CD4-positive, alpha-beta T cell (primary cell): ENCODE measurements around the gene CSTPP1. TPM values are rescaled to one million over a fixed set of nuclear protein-coding genes. Genes with fewer than 3 reads are reported as not detected.

ENCODE experiments used
- ATAC-seq: fragments of 200-7000 bp; cut with Tn5 transposase; one replicate; pipeline ENCODE4 v1.10.0; 2022; ENCODE audit warnings: mild to moderate bottlenecking; ENCODE audit not compliant: poor library complexity
- CTCF ChIA-PET: fragments of 350-600 bp; sonication (Branson Sonifier 250); formaldehyde crosslinking; loops from one replicate; lab custom pipeline; 2021; ENCODE audit warnings: antibody characterized with exemption, inconsistent platforms; lab: Charles Lee
- POLR2A ChIA-PET: fragments of 350-600 bp; sonication (Branson Sonifier 250); formaldehyde crosslinking; loops from one replicate; lab custom pipeline; 2021; ENCODE audit warnings: antibody characterized with exemption, inconsistent platforms; lab: Charles Lee
- DNase-seq, 14 experiments: peaks; one replicate each; pipeline ENCODE4 v3.0.0-alpha.2; 2013 to 2020; ENCODE audit warnings: mixed read lengths in 2 of 14
- H3K27ac ChIP-seq, 2 donors: one replicate each; pipeline versions ENCODE4 v1.5.1 to v1.7.0; 2013; ENCODE audit warnings: low read length in 2 of 2, low read depth in 1 of 2, mild to moderate bottlenecking in 1 of 2
- H3K27me3 ChIP-seq, 2 experiments: 1 replicate in 1 of 2; 2 replicates in 1 of 2; pipeline versions ENCODE4 v1.6.1 to v1.7.0; 2013; ENCODE audit warnings: low read length in 2 of 2, control low read depth in 1 of 2, mild to moderate bottlenecking in 1 of 2, moderate library complexity in 1 of 2; ENCODE audit not compliant: insufficient read depth in 2 of 2, control insufficient read depth in 1 of 2
- H3K36me3 ChIP-seq: one replicate; pipeline ENCODE4 v1.6.1; 2013; ENCODE audit warnings: low read length, control low read depth; ENCODE audit not compliant: insufficient read depth
- H3K4me1 ChIP-seq: one replicate; pipeline ENCODE4 v1.6.1; 2013; ENCODE audit warnings: low read length, control low read depth; ENCODE audit not compliant: insufficient read depth
- H3K4me3 ChIP-seq: one replicate; pipeline ENCODE4 v1.5.1; 2013; ENCODE audit warnings: mild to moderate bottlenecking, low read length, moderate library complexity
- H3K9me3 ChIP-seq, 2 experiments: 1 replicate in 1 of 2; 2 replicates in 1 of 2; pipeline versions ENCODE4 v1.6.1 to v1.7.0; 2013; ENCODE audit warnings: low read length in 2 of 2, mild to moderate bottlenecking in 2 of 2, control low read depth in 1 of 2, moderate library complexity in 1 of 2; ENCODE audit not compliant: control insufficient read depth in 1 of 2, insufficient read depth in 1 of 2
- H3K27ac Mint-ChIP-seq: one replicate; pipeline ENCODE4 v1.8.0; 2020; ENCODE audit warnings: mixed read lengths
- H3K27me3 Mint-ChIP-seq: one replicate; pipeline ENCODE4 v1.8.0; 2021; ENCODE audit warnings: mixed read lengths
- H3K36me3 Mint-ChIP-seq: one replicate; pipeline ENCODE4 v1.8.0; 2021; ENCODE audit warnings: low read depth, mixed read lengths
- H3K4me1 Mint-ChIP-seq: one replicate; pipeline ENCODE4 v1.8.0; 2021; ENCODE audit warnings: low read depth, mixed read lengths
- H3K4me3 Mint-ChIP-seq: one replicate; pipeline ENCODE4 v1.8.0; 2020; ENCODE audit warnings: mild to moderate bottlenecking, mixed read lengths
- H3K9me3 Mint-ChIP-seq: one replicate; pipeline ENCODE4 v1.8.0; 2020; ENCODE audit warnings: mixed read lengths
- intact Hi-C, 2 experiments: fragments of 100-400 bp; cut with DNase I in 1 of 2; cut with micrococcal nuclease in 1 of 2; formaldehyde crosslinking; loops; one replicate each; pipeline versions ENCODE4 v1.15.1 to v1.9.0; 2023 to 2025; cut with DNase I, micrococcal nuclease
- total RNA-seq, 174 experiments: library from RNA in 2 of 174; stranded (reverse) in 2 of 174; gene quantifications; one replicate each; pipeline ENCODE4 v1.2.3 and lab custom pipeline; 2021 to 2026
- TF ChIP-seq, protein P1 (sequence below): fragments of 200-600 bp; IDR thresholded peaks from one replicate; pipeline ENCODE4 v1.8.0; 2022; ENCODE audit warnings: antibody characterized with exemption, mild to moderate bottlenecking

CSTPP1 gene
- total RNA-seq, 2 experiments from 2014 or later = 6.6 to 7.3 TPM

DNA sequence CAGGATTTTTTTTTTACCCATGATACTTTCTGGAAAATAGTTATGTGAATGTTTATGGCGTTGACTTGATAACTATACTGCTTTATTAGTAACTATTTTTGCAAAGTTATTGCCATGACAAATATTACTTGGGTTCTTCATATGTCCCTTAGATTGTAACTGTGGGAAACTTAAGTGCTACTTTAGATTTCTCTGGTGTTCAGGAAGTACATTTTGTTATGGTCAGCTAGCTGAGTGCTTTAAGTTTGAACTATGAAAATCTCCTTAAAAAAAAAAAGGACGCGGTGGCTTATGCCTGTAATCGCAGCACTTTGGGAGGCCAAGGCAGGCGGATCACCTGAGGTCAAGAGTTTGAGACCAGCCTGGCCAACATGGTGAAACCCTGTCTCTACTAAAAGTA, 42.8 kb downstream of the CSTPP1 start:
- Mint-ChIP-seq H3K4me3 (no peak overlapping the region), H3K9me3 (no peaks in the 10 kb centered on the region), H3K36me3 (no peaks in the 10 kb centered on the region), H3K27ac (no peak overlapping the region), H3K4me1 (peaks cover 8% of the 10 kb centered on the region), H3K27me3 (no peaks in the 10 kb centered on the region)
- TF ChIP-seq, protein P1, sequence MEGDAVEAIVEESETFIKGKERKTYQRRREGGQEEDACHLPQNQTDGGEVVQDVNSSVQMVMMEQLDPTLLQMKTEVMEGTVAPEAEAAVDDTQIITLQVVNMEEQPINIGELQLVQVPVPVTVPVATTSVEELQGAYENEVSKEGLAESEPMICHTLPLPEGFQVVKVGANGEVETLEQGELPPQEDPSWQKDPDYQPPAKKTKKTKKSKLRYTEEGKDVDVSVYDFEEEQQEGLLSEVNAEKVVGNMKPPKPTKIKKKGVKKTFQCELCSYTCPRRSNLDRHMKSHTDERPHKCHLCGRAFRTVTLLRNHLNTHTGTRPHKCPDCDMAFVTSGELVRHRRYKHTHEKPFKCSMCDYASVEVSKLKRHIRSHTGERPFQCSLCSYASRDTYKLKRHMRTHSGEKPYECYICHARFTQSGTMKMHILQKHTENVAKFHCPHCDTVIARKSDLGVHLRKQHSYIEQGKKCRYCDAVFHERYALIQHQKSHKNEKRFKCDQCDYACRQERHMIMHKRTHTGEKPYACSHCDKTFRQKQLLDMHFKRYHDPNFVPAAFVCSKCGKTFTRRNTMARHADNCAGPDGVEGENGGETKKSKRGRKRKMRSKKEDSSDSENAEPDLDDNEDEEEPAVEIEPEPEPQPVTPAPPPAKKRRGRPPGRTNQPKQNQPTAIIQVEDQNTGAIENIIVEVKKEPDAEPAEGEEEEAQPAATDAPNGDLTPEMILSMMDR = no peak
- H3K4me1 ChIP-seq = no peaks in the 10 kb centered on the region
- ATAC-seq (no peak), DNase-seq (no peak)
- no peak overlapping the region for H3K27ac ChIP-seq
- no peaks in the 10 kb centered on the region for H3K27me3 ChIP-seq
- no peaks in the 10 kb centered on the region for H3K9me3 ChIP-seq
- intact Hi-C loops = no loop called here
- no peaks in the 10 kb centered on the region for H3K36me3 ChIP-seq
- POLR2A ChIA-PET = no interaction called here
- CTCF ChIA-PET = no interaction called here
- H3K4me3 ChIP-seq = no peak overlapping the region

GRCh38 chr11:46981436-46981835, 44.9 kb downstream of the CSTPP1 start:
- Mint-ChIP-seq H3K27me3 (no peaks in the 10 kb centered on the region), H3K9me3 (no peaks in the 10 kb centered on the region), H3K4me3 (peak overlapping the region; percentile 73), H3K36me3 (no peaks in the 10 kb centered on the region), H3K27ac (no peak overlapping the region), H3K4me1 (peaks cover 8% of the 10 kb centered on the region)
- ATAC-seq (no peak), DNase-seq (peak in 1 of 14 experiments; percentile 37)
- POLR2A ChIA-PET = no interaction called here
- TF ChIP-seq, protein P1 = no peak
- CTCF ChIA-PET = interaction anchor here (1.0 kb wide), 1 partner anchor 8 kb away, joined by 3 read pairs; no protein-coding TSS in a partner anchor
- Histone ChIP-seq H3K36me3 (no peaks in the 10 kb centered on the region), H3K9me3 (no peaks in the 10 kb centered on the region), H3K4me1 (no peaks in the 10 kb centered on the region), H3K4me3 (peak overlapping the region; percentile 27), H3K27me3 (no peaks in the 10 kb centered on the region), H3K27ac (no peak overlapping the region)
- intact Hi-C loops = no loop called here

- Mint-ChIP-seq H3K9me3 (no peaks in the 10 kb centered on the region), H3K4me3 (no peak overlapping the region), H3K27ac (no peak overlapping the region), H3K4me1 (peaks cover 8% of the 10 kb centered on the region), H3K36me3 (peaks cover 6% of the 10 kb centered on the region), H3K27me3 (no peaks in the 10 kb centered on the region)
- TF ChIP-seq, protein P1 = no peak
- ATAC-seq (no peak), DNase-seq (no peak)
- Histone ChIP-seq H3K36me3 (no peaks in the 10 kb centered on the region), H3K27ac (no peak overlapping the region), H3K9me3 (no peaks in the 10 kb centered on the region), H3K4me3 (no peak overlapping the region), H3K4me1 (no peaks in the 10 kb centered on the region), H3K27me3 (no peaks in the 10 kb centered on the region)
- ChIA-PET CTCF (no interaction called here), POLR2A (no interaction called here)
- intact Hi-C loops = no loop called here
Measured at GRCh38 chr11:46982797-46983452, 46.4 kb downstream of the CSTPP1 start.
